Upper lobe of left lung (tissue), 6 donors: ENCODE results near the gene PRKAB2. TPM values are rescaled to one million over a fixed set of nuclear protein-coding genes. Genes with fewer than 3 reads are reported as not detected.
"Not testable (repeated sequence)": the region's sequence is repeated elsewhere in the genome, so short reads cannot be mapped to it uniquely, and the experiment has no call there.

Source experiments
- ATAC-seq, 2 donors: fragments of 200-7000 bp; cut with Tn5 transposase; one replicate each; pipeline ENCODE4 v1.9.1; 2022; ENCODE audit warnings: mild to moderate bottlenecking in 2 of 2, moderate library complexity in 2 of 2; ENCODE audit not compliant: low FRiP score in 2 of 2
- DNase-seq, 2 donors: peaks; one replicate each; pipeline ENCODE4 v3.0.0-alpha.2; 2019 to 2020
- H3K27ac ChIP-seq, 4 donors: fragments of 200-600 bp; sonication (generic); one replicate each; pipeline ENCODE4 v1.5.1; 2016 to 2019
- H3K27me3 ChIP-seq, 4 donors: fragments of 200-600 bp; sonication (generic); one replicate each; pipeline ENCODE4 v1.5.1; 2017 to 2019
- H3K36me3 ChIP-seq, 4 donors: fragments of 200-600 bp; sonication (generic); one replicate each; pipeline ENCODE4 v1.5.1; 2016 to 2019
- H3K4me1 ChIP-seq, 4 donors: fragments of 200-600 bp; sonication (generic); one replicate each; pipeline ENCODE4 v1.5.1; 2018 to 2019
- H3K4me3 ChIP-seq, 4 donors: fragments of 200-600 bp; sonication (generic); one replicate each; pipeline ENCODE4 v1.5.1; 2017 to 2019; ENCODE audit warnings: mild to moderate bottlenecking in 2 of 4, moderate library complexity in 1 of 4
- H3K9me3 ChIP-seq, 4 donors: fragments of 200-600 bp; sonication (generic); one replicate each; pipeline ENCODE4 v1.5.1; 2018 to 2019
- EP300 ChIP-seq, 4 donors: sonication (generic); formaldehyde crosslinking; IDR thresholded peaks; one replicate each; pipeline ENCODE4 v1.5.1; 2017; ENCODE audit warnings: antibody characterized with exemption in 4 of 4, control low read depth in 2 of 4
- POLR2A ChIP-seq, 4 donors: fragments of 450-650 bp; IDR thresholded peaks; one replicate each; pipeline ENCODE4 v1.5.1; 2016 to 2017; ENCODE audit warnings: antibody characterized with exemption in 4 of 4, mild to moderate bottlenecking in 2 of 4
- POLR2AphosphoS5 ChIP-seq, 2 donors: sonication (generic); formaldehyde crosslinking; IDR thresholded peaks; one replicate each; pipeline ENCODE4 v1.5.1; 2017; ENCODE audit warnings: antibody characterized with exemption in 2 of 2
- WGBS, 2 donors: methylation state at CpG; one replicate each; pipeline ENCODE4 v1.1.5; 2017 to 2018; 5-methylcytosine and 5-hydroxymethylcytosine counted together
- total RNA-seq, 6 donors: library from RNA; depleted of rRNA in 4 of 6; stranded (reverse); fragments of >200 nt in 4 of 6; gene quantifications; one replicate each; pipeline versions ENCODE4 v1.1.0 to v1.2.1, GENCODE V29; 2016 to 2021
- TF ChIP-seq, protein P1 (sequence below), 6 experiments: fragments of 450-650 bp in 4 of 6; fragments of 200-600 bp in 2 of 6; sonication (generic) in 2 of 6; IDR thresholded peaks; one replicate each; pipeline ENCODE4 v1.5.1; 2016 to 2019; ENCODE audit warnings: antibody characterized with exemption in 6 of 6
- donor health status: DM: no; HTN: no; CAD: no; lungs with moderate emphysema.
- donor health status: DM: no; HTN: yes; CAD: no; lungs with severe emphysema.

The PRKAB2 gene
- total RNA-seq, 6 donors from 2014 or later: 8.1 to 22.0 (median 10.9) TPM

GRCh38 chr1:147169171-147169570 is 3.1 kb downstream of the PRKAB2 start:
- peaks cover 16 to 31% (median 24%) of the 10 kb centered on the region in 4 donors for H3K4me1 ChIP-seq

GRCh38 chr1:147168626-147169058 is 3.6 kb downstream of the PRKAB2 start:
- Histone ChIP-seq H3K4me3 (no peak overlapping the region), H3K27me3 (no peaks in the 10 kb centered on the region), H3K36me3 (peaks cover 0 to 24% (median 0%) of the 10 kb centered on the region in 4 donors), H3K27ac (no peak overlapping the region), H3K4me1 (peaks cover 12 to 26% (median 19%) of the 10 kb centered on the region in 4 donors), H3K9me3 (no peaks in the 10 kb centered on the region)
- no peak for ATAC-seq
- TF ChIP-seq POLR2AphosphoS5 (IDR thresholded peaks at IDR 0.05): no peak
- TF ChIP-seq, protein P1, sequence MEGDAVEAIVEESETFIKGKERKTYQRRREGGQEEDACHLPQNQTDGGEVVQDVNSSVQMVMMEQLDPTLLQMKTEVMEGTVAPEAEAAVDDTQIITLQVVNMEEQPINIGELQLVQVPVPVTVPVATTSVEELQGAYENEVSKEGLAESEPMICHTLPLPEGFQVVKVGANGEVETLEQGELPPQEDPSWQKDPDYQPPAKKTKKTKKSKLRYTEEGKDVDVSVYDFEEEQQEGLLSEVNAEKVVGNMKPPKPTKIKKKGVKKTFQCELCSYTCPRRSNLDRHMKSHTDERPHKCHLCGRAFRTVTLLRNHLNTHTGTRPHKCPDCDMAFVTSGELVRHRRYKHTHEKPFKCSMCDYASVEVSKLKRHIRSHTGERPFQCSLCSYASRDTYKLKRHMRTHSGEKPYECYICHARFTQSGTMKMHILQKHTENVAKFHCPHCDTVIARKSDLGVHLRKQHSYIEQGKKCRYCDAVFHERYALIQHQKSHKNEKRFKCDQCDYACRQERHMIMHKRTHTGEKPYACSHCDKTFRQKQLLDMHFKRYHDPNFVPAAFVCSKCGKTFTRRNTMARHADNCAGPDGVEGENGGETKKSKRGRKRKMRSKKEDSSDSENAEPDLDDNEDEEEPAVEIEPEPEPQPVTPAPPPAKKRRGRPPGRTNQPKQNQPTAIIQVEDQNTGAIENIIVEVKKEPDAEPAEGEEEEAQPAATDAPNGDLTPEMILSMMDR (IDR thresholded peaks at IDR 0.05): no peak
- TF ChIP-seq POLR2A (IDR thresholded peaks at IDR 0.05): no peak
- TF ChIP-seq EP300 (IDR thresholded peaks at IDR 0.05): no peak
- whole genome bisulfite sequencing, 2 donors: 80 to 81% methylated on average over 2 of the region's 2 CpGs
- DNase-seq: no peak

More at GRCh38 chr1:147169171-147169570, 3.1 kb downstream of the PRKAB2 start:
- Histone ChIP-seq H3K27me3 (no peaks in the 10 kb centered on the region), H3K27ac (no peak overlapping the region), H3K9me3 (no peaks in the 10 kb centered on the region), H3K4me3 (no peak overlapping the region), H3K36me3 (peaks cover 0 to 20% (median 0%) of the 10 kb centered on the region in 4 donors)
- no peak for TF ChIP-seq EP300 (IDR thresholded peaks at IDR 0.05)
- TF ChIP-seq POLR2AphosphoS5 (IDR thresholded peaks at IDR 0.05): no peak
- TF ChIP-seq, protein P1 (IDR thresholded peaks at IDR 0.05): no peak
- no peak for TF ChIP-seq POLR2A (IDR thresholded peaks at IDR 0.05)
- DNase-seq: no peak
- WGBS, 2 donors: 73 to 83% methylated on average over 3 of the region's 3 CpGs
- ATAC-seq: no peak

DNA sequence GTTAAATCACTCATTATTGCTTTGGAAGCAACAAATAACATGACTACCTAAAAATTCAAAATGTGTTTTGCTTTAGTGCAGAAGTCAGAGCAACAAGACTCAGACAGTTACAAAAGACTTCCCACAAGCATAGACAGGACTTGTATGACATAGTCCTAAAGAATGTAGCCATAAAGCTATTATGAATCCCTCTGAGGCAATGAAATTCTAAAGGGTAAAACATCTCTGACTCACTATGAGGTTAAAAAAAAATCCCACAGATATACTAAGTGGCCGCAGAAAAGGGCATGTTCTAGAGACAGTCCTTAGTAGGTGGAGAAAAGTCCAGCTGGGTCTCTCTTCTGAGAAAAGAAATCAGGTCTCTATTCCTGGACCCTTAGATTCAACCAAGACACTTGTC is 4.9 kb downstream of the PRKAB2 start:
- H3K27ac ChIP-seq: no peak overlapping the region
- ATAC-seq: no peak
- no peak for DNase-seq
- peaks cover 0 to 28% (median 0%) of the 10 kb centered on the region in 4 donors for H3K36me3 ChIP-seq
- no peak overlapping the region for H3K4me3 ChIP-seq
- peaks cover 12 to 21% (median 15%) of the 10 kb centered on the region in 4 donors for H3K4me1 ChIP-seq
- 71 to 95% methylated on average over 1 of the region's 1 CpG for WGBS, 2 donors
- no peaks in the 10 kb centered on the region for H3K9me3 ChIP-seq
- TF ChIP-seq EP300 (IDR thresholded peaks at IDR 0.05) (no peak), POLR2AphosphoS5 (IDR thresholded peaks at IDR 0.05) (no peak), POLR2A (IDR thresholded peaks at IDR 0.05) (no peak)
- TF ChIP-seq, protein P1 (IDR thresholded peaks at IDR 0.05): no peak
- no peaks in the 10 kb centered on the region for H3K27me3 ChIP-seq

- Histone ChIP-seq H3K36me3 (peaks cover 17 to 71% (median 26%) of the 10 kb centered on the region in 4 donors), H3K9me3 (no peaks in the 10 kb centered on the region), H3K4me1 (no peaks in the 10 kb centered on the region), H3K27ac (no peak overlapping the region), H3K27me3 (no peaks in the 10 kb centered on the region), H3K4me3 (no peak overlapping the region)
- WGBS, 2 donors: 95 to 97% methylated on average over 1 of the region's 1 CpG
- no peak for TF ChIP-seq EP300 (IDR thresholded peaks at IDR 0.05)
- TF ChIP-seq POLR2AphosphoS5 (IDR thresholded peaks at IDR 0.05): no peak
- TF ChIP-seq POLR2A (IDR thresholded peaks at IDR 0.05): no peak
- TF ChIP-seq, protein P1 (IDR thresholded peaks at IDR 0.05): no peak
- DNase-seq (no peak), ATAC-seq (no peak)
Observed at GRCh38 chr1:147163019-147163418, 9.3 kb downstream of the PRKAB2 start.

DNA sequence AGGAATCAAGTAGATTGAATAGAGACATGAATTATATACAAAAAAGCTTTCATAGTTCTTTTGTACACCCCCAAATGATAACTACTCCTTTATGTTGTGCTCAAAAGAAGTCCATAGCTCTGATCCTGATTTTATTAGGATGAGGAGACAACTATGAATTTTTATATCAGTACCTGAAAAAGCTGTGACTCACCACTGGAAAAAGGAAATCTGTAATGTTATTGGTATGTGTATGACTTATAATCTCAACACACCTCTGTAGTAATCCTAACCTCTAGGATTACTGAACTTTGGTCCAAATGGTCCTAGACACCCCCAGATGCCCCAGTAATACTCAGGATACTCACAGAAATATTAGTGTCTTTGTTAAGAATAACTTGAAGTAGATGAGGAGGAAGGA is 10.2 kb downstream of the PRKAB2 start:
- Histone ChIP-seq H3K27me3 (no peaks in the 10 kb centered on the region), H3K36me3 (peaks cover 17 to 80% (median 31%) of the 10 kb centered on the region in 4 donors), H3K27ac (no peak overlapping the region), H3K9me3 (no peaks in the 10 kb centered on the region), H3K4me1 (no peaks in the 10 kb centered on the region), H3K4me3 (no peak overlapping the region)
- DNase-seq (no peak), ATAC-seq (no peak)
- TF ChIP-seq, protein P1 (IDR thresholded peaks at IDR 0.05): no peak
- no peak for TF ChIP-seq POLR2AphosphoS5 (IDR thresholded peaks at IDR 0.05)
- no peak for TF ChIP-seq POLR2A (IDR thresholded peaks at IDR 0.05)
- TF ChIP-seq EP300 (IDR thresholded peaks at IDR 0.05): no peak

- not testable (repeated sequence) for ATAC-seq, H3K27me3 ChIP-seq, H3K27ac ChIP-seq, H3K9me3 ChIP-seq, DNase-seq, H3K4me1 ChIP-seq, H3K4me3 ChIP-seq
- 97 to 98% methylated on average over 2 of the region's 2 CpGs for WGBS, 2 donors
- peaks cover 17 to 69% (median 31%) of the 10 kb centered on the region in 4 donors for H3K36me3 ChIP-seq
Observed at GRCh38 chr1:147157116-147157515, 15.2 kb downstream of the PRKAB2 start.
